Tibial nerve (tissue), 4 donors: ENCODE results near the gene FAM200B. TPM values are rescaled to one million over a fixed set of nuclear protein-coding genes. Genes with fewer than 3 reads are reported as not detected.

ENCODE experiments used
- DNase-seq, 2 donors: peaks; one replicate each; pipeline ENCODE4 v3.0.0-alpha.2; 2019; ENCODE audit warnings: low spot score in 2 of 2
- H3K27ac ChIP-seq, 4 donors: fragments of 200-600 bp; sonication (generic) in 3 of 4; one replicate each; pipeline ENCODE4 v1.5.1; 2017 to 2019; ENCODE audit warnings: mild to moderate bottlenecking in 1 of 4
- H3K27me3 ChIP-seq, 2 donors: fragments of 200-600 bp; sonication (generic) in 1 of 2; one replicate each; pipeline versions ENCODE4 v1.5.1 to v1.6.0; 2017 to 2019
- H3K36me3 ChIP-seq, 3 donors: fragments of 200-600 bp; sonication (generic); one replicate each; pipeline ENCODE4 v1.5.1; 2018 to 2019
- H3K4me1 ChIP-seq, 4 donors: fragments of 200-600 bp; sonication (generic) in 3 of 4; one replicate each; pipeline ENCODE4 v1.5.1; 2017 to 2019
- H3K4me3 ChIP-seq, 4 donors: fragments of 200-600 bp; sonication (generic) in 3 of 4; one replicate each; pipeline ENCODE4 v1.5.1; 2017 to 2019; ENCODE audit warnings: mild to moderate bottlenecking in 1 of 4, moderate library complexity in 1 of 4
- H3K9me3 ChIP-seq, 4 donors: fragments of 200-600 bp; sonication (generic) in 3 of 4; one replicate each; pipeline ENCODE4 v1.5.1; 2017 to 2019
- CTCF ChIP-seq, 5 experiments: fragments of 200-600 bp in 3 of 5; fragments of 450-650 bp in 2 of 5; sonication (generic) in 3 of 5; IDR thresholded peaks; one replicate each; pipeline ENCODE4 v1.5.1; 2016 to 2019; ENCODE audit warnings: antibody characterized with exemption in 5 of 5, mild to moderate bottlenecking in 3 of 5, moderate library complexity in 2 of 5
- EP300 ChIP-seq, 2 donors: sonication (generic); formaldehyde crosslinking; IDR thresholded peaks; one replicate each; pipeline ENCODE4 v1.6.1; 2017; ENCODE audit warnings: antibody characterized with exemption in 2 of 2, mild to moderate bottlenecking in 1 of 2
- POLR2A ChIP-seq, 2 donors: fragments of 450-650 bp; IDR thresholded peaks; one replicate each; pipeline ENCODE4 v1.6.1; 2017; ENCODE audit warnings: antibody characterized with exemption in 2 of 2, mild to moderate bottlenecking in 2 of 2, moderate library complexity in 2 of 2
- WGBS, 2 donors: methylation state at CpG; one replicate each; pipeline ENCODE4 v1.1.5; 2018; 5-methylcytosine and 5-hydroxymethylcytosine counted together
- total RNA-seq, 4 donors: library from RNA; depleted of rRNA; stranded (reverse); fragments of >200 nt; gene quantifications; one replicate each; pipeline ENCODE4 v1.1.0, GENCODE V29; 2016

The FAM200B gene
- total RNA-seq, 4 donors from 2014 or later: 29.4 to 68.8 (median 56.0) TPM

GRCh38 chr4:15695240-15695699, 13.6 kb downstream of the FAM200B start:
- Histone ChIP-seq H3K4me3 (no peak overlapping the region), H3K27me3 (no peaks in the 10 kb centered on the region), H3K4me1 (peaks cover 0 to 21% (median 11%) of the 10 kb centered on the region in 4 donors), H3K9me3 (no peaks in the 10 kb centered on the region), H3K27ac (no peak overlapping the region), H3K36me3 (no peaks in the 10 kb centered on the region)
- WGBS, 2 donors: 83 to 86% methylated on average over 10 of the region's 10 CpGs
- no peak for DNase-seq
- TF ChIP-seq CTCF (IDR thresholded peaks at IDR 0.05) (no peak), EP300 (IDR thresholded peaks at IDR 0.05) (no peak), POLR2A (IDR thresholded peaks at IDR 0.05) (no peak)

GRCh38 chr4:15695729-15696128, 14.1 kb downstream of the FAM200B start:
- DNase-seq: no peak
- H3K27me3 ChIP-seq: no peaks in the 10 kb centered on the region
- no peak overlapping the region for H3K4me3 ChIP-seq
- no peaks in the 10 kb centered on the region for H3K9me3 ChIP-seq
- TF ChIP-seq POLR2A (IDR thresholded peaks at IDR 0.05) (no peak), EP300 (IDR thresholded peaks at IDR 0.05) (no peak)
- H3K36me3 ChIP-seq: no peaks in the 10 kb centered on the region
- WGBS, 2 donors: 74 to 77% methylated on average over 3 of the region's 3 CpGs
- peaks cover 0 to 16% (median 9%) of the 10 kb centered on the region in 4 donors for H3K4me1 ChIP-seq
- no peak overlapping the region for H3K27ac ChIP-seq

- H3K9me3 ChIP-seq: no peaks in the 10 kb centered on the region
- peaks cover 0 to 7% (median 3%) of the 10 kb centered on the region in 4 donors for H3K4me1 ChIP-seq
- no peak for DNase-seq
- TF ChIP-seq POLR2A (IDR thresholded peaks at IDR 0.05) (no peak), EP300 (IDR thresholded peaks at IDR 0.05) (no peak), CTCF (IDR thresholded peaks at IDR 0.05) (no peak)
- no peak overlapping the region for H3K4me3 ChIP-seq
- no peaks in the 10 kb centered on the region for H3K36me3 ChIP-seq
- no peak overlapping the region for H3K27ac ChIP-seq
- no peaks in the 10 kb centered on the region for H3K27me3 ChIP-seq
- 98 to 100% methylated on average over 1 of the region's 1 CpG for WGBS, 2 donors
These were observed 15.2 kb downstream of the FAM200B start for GRCh38 chr4:15696866-15697265.

- Histone ChIP-seq H3K4me3 (peak within 1 kb of the TSS; percentile 32 to 64 (median 45)), H3K27ac (peak within 1 kb of the TSS; percentile 53 to 80 (median 68)), H3K9me3 (no peaks in the 10 kb centered on the region), H3K4me1 (peaks cover 0 to 27% (median 4%) of the 10 kb centered on the region in 4 donors), H3K27me3 (no peaks in the 10 kb centered on the region), H3K36me3 (no peaks in the 10 kb centered on the region)
- WGBS, 2 donors: 1 to 3% methylated on average over 36 to 43 of the region's 43 CpGs
- DNase-seq: peak; percentile 22 to 60
- no peak for TF ChIP-seq CTCF (IDR thresholded peaks at IDR 0.05)
- TF ChIP-seq EP300 (IDR thresholded peaks at IDR 0.05): peak in 1 of 2 donors; percentile 42
These were observed 21.3 kb downstream of the FAM200B start, which contains the start of gene BST1 for GRCh38 chr4:15702941-15703403. BST1 (plus strand) TSS chr4:15703065; CDS start chr4:15703145, 80 bp downstream.

- Histone ChIP-seq H3K27me3 (no peaks in the 10 kb centered on the region), H3K27ac (peak overlapping the region; percentile 53 to 80 (median 68)), H3K9me3 (no peaks in the 10 kb centered on the region), H3K36me3 (no peaks in the 10 kb centered on the region), H3K4me3 (peak overlapping the region; percentile 32 to 64 (median 45)), H3K4me1 (peaks cover 0 to 27% (median 4%) of the 10 kb centered on the region in 4 donors)
- 84 to 85% methylated on average over 11 of the region's 11 CpGs for WGBS, 2 donors
- TF ChIP-seq EP300 (IDR thresholded peaks at IDR 0.05): no peak
- TF ChIP-seq CTCF (IDR thresholded peaks at IDR 0.05): no peak
- no peak for TF ChIP-seq POLR2A (IDR thresholded peaks at IDR 0.05)
- DNase-seq: no peak
These were observed 21.8 kb downstream of the FAM200B start for GRCh38 chr4:15703439-15703838.
